ENCODE measurements around the gene BEAN1.
A peak's percentile ranks its signal among the peaks of the same experiment; 100 is the strongest.

BEAN1 gene

DNA sequence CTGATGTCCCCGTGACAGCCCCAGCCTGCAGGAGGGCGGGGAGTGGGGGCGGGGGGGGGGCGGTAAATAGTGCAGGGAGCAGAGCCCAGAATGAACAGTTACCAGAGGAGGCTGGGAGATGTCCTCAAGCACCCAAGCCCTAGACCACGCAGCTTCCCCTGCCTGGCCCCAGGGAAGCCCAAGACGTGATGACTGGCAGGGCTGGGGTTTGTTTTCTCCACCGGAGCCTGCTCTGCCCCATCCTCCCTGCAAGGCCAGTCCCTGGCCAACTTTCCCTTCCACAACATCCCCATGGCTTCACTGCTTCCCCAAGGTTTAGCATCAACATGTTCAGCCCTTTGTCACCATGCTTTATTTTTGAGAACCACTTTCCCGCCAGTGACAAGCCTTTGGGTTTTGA lies 1.4 kb upstream of the BEAN1 start:
- peaks cover 51% of the 10 kb centered on the region for H3K27me3 ChIP-seq (ENCODE audit: insufficient read depth, low read length)

DNA sequence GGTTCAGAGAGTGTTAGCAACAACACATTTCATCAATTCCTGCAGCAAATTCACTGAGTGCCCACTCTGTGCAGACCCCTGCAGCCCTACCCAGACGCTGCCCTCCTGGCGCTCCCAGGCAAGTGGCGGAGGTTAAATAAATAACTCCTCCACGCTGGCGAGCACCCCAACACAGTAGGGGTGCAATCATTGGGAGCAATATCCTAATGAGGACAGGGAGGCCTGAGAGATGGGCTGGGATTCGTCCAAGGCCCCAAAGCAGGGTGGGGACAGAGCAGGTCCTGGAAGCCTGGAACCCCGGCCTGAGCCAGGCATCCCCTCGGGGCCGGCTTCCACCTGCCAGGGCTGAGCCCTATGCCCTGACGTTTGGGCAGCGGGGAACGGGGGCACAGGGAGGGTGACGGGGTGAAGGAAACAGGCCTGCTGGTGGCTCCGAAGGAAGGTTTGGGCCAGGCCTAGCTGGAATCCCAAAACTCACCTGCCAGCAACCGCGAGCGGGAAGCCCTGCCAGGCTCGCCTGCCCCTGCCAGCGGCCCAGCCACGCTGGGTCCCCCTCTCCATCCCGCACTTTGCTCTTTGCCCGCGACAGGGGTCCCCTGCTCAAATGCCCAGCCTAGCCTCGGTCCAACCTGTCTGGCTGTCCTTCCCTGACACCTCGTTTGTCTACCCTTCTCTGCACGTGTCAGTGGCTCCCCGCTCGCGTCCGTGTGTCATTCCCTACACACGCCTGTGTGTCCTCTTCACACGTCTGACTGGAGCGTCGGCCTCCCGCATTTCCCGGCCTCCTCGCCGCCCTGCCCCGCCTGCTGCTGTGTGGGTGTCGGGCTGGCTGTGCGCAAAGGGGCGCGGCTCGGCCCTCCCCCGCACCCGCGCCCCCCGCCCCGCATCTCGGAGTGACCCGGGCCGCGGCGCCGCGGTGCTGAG lies 721 bp upstream of the BEAN1 start:
- Histone ChIP-seq H3K4me1 (ENCODE audit: control insufficient read depth in 1 of 2, insufficient read depth in 2 of 2, low read length in 2 of 2) (peaks cover 5 to 10% of the 10 kb centered on the region in 2 experiments), H3K18ac (ENCODE audit: low read length) (no peak overlapping the region), H3K27me3 (ENCODE audit: insufficient read depth, low read length) (peaks cover 51% of the 10 kb centered on the region), H3K14ac (ENCODE audit: low read length) (no peak overlapping the region), H2AK5ac (ENCODE audit: low read length) (no peak overlapping the region), H2BK120ac (ENCODE audit: insufficient read depth, low read length, poor library complexity) (no peak overlapping the region), H3K27ac (ENCODE audit: low read depth, low read length) (no peak overlapping the region), H3K4me2 (ENCODE audit: low read length) (peak overlapping the region; percentile 74), H3K23ac (ENCODE audit: low read length) (peak overlapping the region; percentile 80), H3K4ac (ENCODE audit: low read depth, low read length) (no peak overlapping the region), H2BK12ac (ENCODE audit: low read length) (no peak overlapping the region), H4K12ac (ENCODE audit: low read depth, low read length) (no peak overlapping the region), H2AFZ (ENCODE audit: insufficient read depth, low read length, poor library complexity) (no peak overlapping the region), H3K9me3 (ENCODE audit: insufficient read depth, low read depth, low read length) (peaks cover 9% of the 10 kb centered on the region), H3K36me3 (ENCODE audit: control insufficient read depth in 1 of 2, insufficient read depth in 2 of 2, low read length in 2 of 2) (no peaks in the 10 kb centered on the region), H3K79me1 (ENCODE audit: low read length) (no peaks in the 10 kb centered on the region), H4K91ac (ENCODE audit: low read depth, low read length) (no peak overlapping the region), H3K79me2 (ENCODE audit: control insufficient read depth, insufficient read depth, low read length, poor library complexity) (no peaks in the 10 kb centered on the region), H3K4me3 (ENCODE audit: low read depth, low read length) (peak overlapping the region; percentile 1), H2BK5ac (ENCODE audit: low read depth, low read length, poor library complexity) (no peak overlapping the region), H3K9ac (ENCODE audit: low read length) (no peak overlapping the region), H4K8ac (ENCODE audit: low read depth, low read length) (no peak overlapping the region)
- DNase-seq, result peak; percentile 41 to 52
- WGBS (ENCODE audit: extremely low coverage, insufficient coverage, insufficient read length), result no CpG with 5 or more reads among the region's 56 CpGs

More for the DNA sequence above, 1.4 kb upstream of the BEAN1 start:
- no CpG with 5 or more reads among the region's 8 CpGs for WGBS (ENCODE audit: extremely low coverage, insufficient coverage, insufficient read length)
- peaks cover 9% of the 10 kb centered on the region for H3K9me3 ChIP-seq (ENCODE audit: insufficient read depth, low read depth, low read length)
- no peak overlapping the region for H2AFZ ChIP-seq (ENCODE audit: insufficient read depth, low read length, poor library complexity)
- H3K4me3 ChIP-seq (ENCODE audit: low read depth, low read length), result no peak overlapping the region
- no peak overlapping the region for H2AK5ac ChIP-seq (ENCODE audit: low read length)
- peaks cover 5 to 10% of the 10 kb centered on the region in 2 experiments for H3K4me1 ChIP-seq (ENCODE audit: control insufficient read depth in 1 of 2, insufficient read depth in 2 of 2, low read length in 2 of 2)
- H3K4me2 ChIP-seq (ENCODE audit: low read length), result no peak overlapping the region
- H3K9ac ChIP-seq (ENCODE audit: low read length), result no peak overlapping the region
- no peak overlapping the region for H3K4ac ChIP-seq (ENCODE audit: low read depth, low read length)
- no peak overlapping the region for H3K23ac ChIP-seq (ENCODE audit: low read length)
- no peaks in the 10 kb centered on the region for H3K79me2 ChIP-seq (ENCODE audit: control insufficient read depth, insufficient read depth, low read length, poor library complexity)
- no peak overlapping the region for H3K14ac ChIP-seq (ENCODE audit: low read length)
- no peak overlapping the region for H3K27ac ChIP-seq (ENCODE audit: low read depth, low read length)
- H2BK120ac ChIP-seq (ENCODE audit: insufficient read depth, low read length, poor library complexity), result no peak overlapping the region
- H4K8ac ChIP-seq (ENCODE audit: low read depth, low read length), result no peak overlapping the region
- H4K91ac ChIP-seq (ENCODE audit: low read depth, low read length), result no peak overlapping the region
- no peak for DNase-seq
- no peak overlapping the region for H2BK12ac ChIP-seq (ENCODE audit: low read length)
- H3K79me1 ChIP-seq (ENCODE audit: low read length), result no peaks in the 10 kb centered on the region
- no peak overlapping the region for H2BK5ac ChIP-seq (ENCODE audit: low read depth, low read length, poor library complexity)
- no peak overlapping the region for H4K12ac ChIP-seq (ENCODE audit: low read depth, low read length)
- H3K36me3 ChIP-seq (ENCODE audit: control insufficient read depth in 1 of 2, insufficient read depth in 2 of 2, low read length in 2 of 2), result no peaks in the 10 kb centered on the region
- no peak overlapping the region for H3K18ac ChIP-seq (ENCODE audit: low read length)

DNA sequence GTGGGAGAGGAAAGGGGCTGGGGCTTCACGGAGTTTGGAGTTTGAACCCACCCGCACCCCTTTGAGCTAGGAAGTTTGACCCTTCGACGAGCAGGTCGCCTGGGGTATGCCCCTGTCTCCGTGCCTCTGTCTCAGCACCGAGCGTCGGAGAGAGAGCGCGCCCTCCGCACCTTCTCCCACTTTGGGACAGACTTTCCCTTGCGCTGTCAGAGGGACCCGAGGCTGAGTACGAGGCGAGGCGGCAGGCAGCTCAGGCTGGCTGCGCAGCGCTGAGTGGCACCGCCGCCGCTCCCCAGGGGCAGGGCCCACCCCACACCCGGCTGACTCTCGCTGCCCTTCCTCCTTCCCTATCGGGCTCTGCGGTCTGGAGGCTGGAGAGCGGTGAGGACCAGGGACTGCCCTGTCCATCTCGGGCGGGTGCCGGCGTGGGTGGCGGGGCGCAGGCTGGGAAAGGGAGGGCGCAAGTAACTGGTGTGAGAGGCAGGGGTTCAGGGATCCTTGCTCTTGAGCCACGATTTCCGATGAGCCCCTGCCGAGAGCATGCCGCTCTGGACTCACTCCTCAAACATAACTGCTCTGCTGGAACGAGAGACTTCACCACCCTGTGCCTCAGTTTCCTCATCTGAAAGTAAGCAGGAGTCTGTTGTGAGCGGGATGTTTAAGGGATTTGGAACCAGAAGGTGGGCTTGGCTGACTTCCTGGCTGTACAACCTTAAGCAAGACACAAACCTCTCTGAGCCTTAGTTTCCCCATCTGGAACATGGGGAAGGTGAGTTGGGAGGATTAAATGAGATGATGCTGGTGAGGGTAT lies 981 bp downstream of the BEAN1 start:
- H2AFZ ChIP-seq (ENCODE audit: insufficient read depth, low read length, poor library complexity), result no peak overlapping the region
- DNase-seq, result peak in 1 of 2 donors; percentile 43
- no peak overlapping the region for H2AK5ac ChIP-seq (ENCODE audit: low read length)
- H3K79me1 ChIP-seq (ENCODE audit: low read length), result no peaks in the 10 kb centered on the region
- no peak overlapping the region for H3K27ac ChIP-seq (ENCODE audit: low read depth, low read length)
- H3K23ac ChIP-seq (ENCODE audit: low read length), result no peak overlapping the region
- peak overlapping the region; percentile 74 for H3K4me2 ChIP-seq (ENCODE audit: low read length)
- H2BK12ac ChIP-seq (ENCODE audit: low read length), result no peak overlapping the region
- no CpG with 5 or more reads among the region's 40 CpGs for WGBS (ENCODE audit: extremely low coverage, insufficient coverage, insufficient read length)
- peaks cover 51% of the 10 kb centered on the region for H3K27me3 ChIP-seq (ENCODE audit: insufficient read depth, low read length)
- no peak overlapping the region for H4K8ac ChIP-seq (ENCODE audit: low read depth, low read length)
- H4K12ac ChIP-seq (ENCODE audit: low read depth, low read length), result no peak overlapping the region
- no peak overlapping the region for H3K18ac ChIP-seq (ENCODE audit: low read length)
- H3K14ac ChIP-seq (ENCODE audit: low read length), result no peak overlapping the region
- no peaks in the 10 kb centered on the region for H3K36me3 ChIP-seq (ENCODE audit: control insufficient read depth in 1 of 2, insufficient read depth in 2 of 2, low read length in 2 of 2)
- peaks cover 5 to 9% of the 10 kb centered on the region in 2 experiments for H3K4me1 ChIP-seq (ENCODE audit: control insufficient read depth in 1 of 2, insufficient read depth in 2 of 2, low read length in 2 of 2)
- H2BK120ac ChIP-seq (ENCODE audit: insufficient read depth, low read length, poor library complexity), result no peak overlapping the region
- no peaks in the 10 kb centered on the region for H3K79me2 ChIP-seq (ENCODE audit: control insufficient read depth, insufficient read depth, low read length, poor library complexity)
- no peak overlapping the region for H3K4me3 ChIP-seq (ENCODE audit: low read depth, low read length)
- H3K9me3 ChIP-seq (ENCODE audit: insufficient read depth, low read depth, low read length), result peaks cover 9% of the 10 kb centered on the region
- H3K4ac ChIP-seq (ENCODE audit: low read depth, low read length), result no peak overlapping the region
- no peak overlapping the region for H3K9ac ChIP-seq (ENCODE audit: low read length)
- no peak overlapping the region for H2BK5ac ChIP-seq (ENCODE audit: low read depth, low read length, poor library complexity)
- H4K91ac ChIP-seq (ENCODE audit: low read depth, low read length), result no peak overlapping the region

- no peak overlapping the region for H2BK5ac ChIP-seq (ENCODE audit: low read depth, low read length, poor library complexity)
- no peak overlapping the region for H3K4me3 ChIP-seq (ENCODE audit: low read depth, low read length)
- H3K27ac ChIP-seq (ENCODE audit: low read depth, low read length), result no peak overlapping the region
- H4K91ac ChIP-seq (ENCODE audit: low read depth, low read length), result no peak overlapping the region
- H3K79me1 ChIP-seq (ENCODE audit: low read length), result peaks cover 2% of the 10 kb centered on the region
- no peak overlapping the region for H2AK5ac ChIP-seq (ENCODE audit: low read length)
- no peak overlapping the region for H3K18ac ChIP-seq (ENCODE audit: low read length)
- no peak overlapping the region for H3K4me2 ChIP-seq (ENCODE audit: low read length)
- no peaks in the 10 kb centered on the region for H3K36me3 ChIP-seq (ENCODE audit: control insufficient read depth in 1 of 2, insufficient read depth in 2 of 2, low read length in 2 of 2)
- H3K23ac ChIP-seq (ENCODE audit: low read length), result no peak overlapping the region
- H3K4ac ChIP-seq (ENCODE audit: low read depth, low read length), result no peak overlapping the region
- peaks cover 9% of the 10 kb centered on the region for H3K9me3 ChIP-seq (ENCODE audit: insufficient read depth, low read depth, low read length)
- H3K4me1 ChIP-seq (ENCODE audit: control insufficient read depth in 1 of 2, insufficient read depth in 2 of 2, low read length in 2 of 2), result peaks cover 8 to 10% of the 10 kb centered on the region in 2 experiments
- DNase-seq, result no peak
- H3K9ac ChIP-seq (ENCODE audit: low read length), result no peak overlapping the region
- H4K8ac ChIP-seq (ENCODE audit: low read depth, low read length), result no peak overlapping the region
- H3K14ac ChIP-seq (ENCODE audit: low read length), result no peak overlapping the region
- peaks cover 51% of the 10 kb centered on the region for H3K27me3 ChIP-seq (ENCODE audit: insufficient read depth, low read length)
- no peak overlapping the region for H2BK120ac ChIP-seq (ENCODE audit: insufficient read depth, low read length, poor library complexity)
- H2AFZ ChIP-seq (ENCODE audit: insufficient read depth, low read length, poor library complexity), result no peak overlapping the region
- peaks cover 2% of the 10 kb centered on the region for H3K79me2 ChIP-seq (ENCODE audit: control insufficient read depth, insufficient read depth, low read length, poor library complexity)
- no peak overlapping the region for H2BK12ac ChIP-seq (ENCODE audit: low read length)
- no CpG with 5 or more reads among the region's 11 CpGs for WGBS (ENCODE audit: extremely low coverage, insufficient coverage, insufficient read length)
- no peak overlapping the region for H4K12ac ChIP-seq (ENCODE audit: low read depth, low read length)
These were observed 1.7 kb downstream of the BEAN1 start for GRCh38 chr16:66428682-66429251.
